ENCODE data around the gene GEMIN2.
"Not testable (repeated sequence)": the region's sequence is repeated elsewhere in the genome, so short reads cannot be mapped to it uniquely, and the experiment has no call there.

GEMIN2 gene, protein sequence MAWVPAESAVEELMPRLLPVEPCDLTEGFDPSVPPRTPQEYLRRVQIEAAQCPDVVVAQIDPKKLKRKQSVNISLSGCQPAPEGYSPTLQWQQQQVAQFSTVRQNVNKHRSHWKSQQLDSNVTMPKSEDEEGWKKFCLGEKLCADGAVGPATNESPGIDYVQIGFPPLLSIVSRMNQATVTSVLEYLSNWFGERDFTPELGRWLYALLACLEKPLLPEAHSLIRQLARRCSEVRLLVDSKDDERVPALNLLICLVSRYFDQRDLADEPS

GRCh38 chr14:39114073-39114838 lies at the start of gene GEMIN2:
Gene GEMIN2 (plus strand): TSS chr14:39114323. CDS start chr14:39114339, 16 bp downstream.
- FAIRE-seq = peak; percentile 96

DNA sequence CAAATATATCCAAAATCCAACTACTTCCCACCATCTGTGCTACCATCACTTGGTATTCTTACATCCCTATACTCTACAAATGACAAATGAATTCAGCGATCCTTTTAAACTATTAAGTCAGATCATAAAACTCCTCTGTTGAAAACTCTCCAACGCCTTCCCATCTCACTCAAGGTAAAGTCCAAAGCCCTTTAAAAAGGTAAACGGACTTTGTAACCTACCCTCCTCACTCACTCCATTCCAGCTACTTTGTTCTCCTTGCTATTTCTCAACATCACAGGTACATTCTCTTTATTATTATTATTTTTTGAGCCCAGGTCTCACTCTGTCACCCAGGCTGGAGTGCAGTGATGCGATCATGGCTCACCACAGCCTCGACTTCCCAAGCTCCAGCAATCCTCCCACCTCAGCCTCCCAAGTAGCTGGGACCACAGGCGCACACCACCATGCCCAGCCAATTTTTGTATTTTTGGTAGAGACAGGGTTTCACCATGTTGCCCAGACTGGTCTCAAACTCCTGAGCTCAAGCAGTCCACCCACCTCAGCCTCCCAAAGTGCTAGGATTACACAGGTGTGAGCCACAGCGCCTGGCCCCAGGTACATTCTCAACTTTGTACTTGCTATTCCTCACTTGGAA lies 44.8 kb upstream of the GEMIN2 start:
- not testable (repeated sequence) for FAIRE-seq

DNA sequence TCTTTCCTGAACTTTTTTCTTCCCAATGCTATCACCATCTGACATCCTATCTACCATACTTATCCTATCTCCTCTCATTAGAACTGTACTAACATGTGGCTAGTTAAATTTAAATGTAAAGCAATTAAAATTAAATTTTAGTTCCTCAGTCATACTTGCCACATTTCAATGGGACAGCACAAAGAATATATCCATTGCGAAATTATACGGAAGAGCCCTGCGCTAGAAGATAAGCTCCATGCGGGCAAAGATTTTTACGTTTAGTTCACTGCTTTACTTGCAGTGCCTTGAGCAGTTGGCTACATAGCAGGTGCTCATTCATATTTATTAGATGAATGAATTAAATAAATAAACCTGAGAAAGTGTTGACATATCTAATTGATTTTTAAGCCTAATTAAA lies 44.2 kb upstream of the GEMIN2 start:
- FAIRE-seq = no peak

GRCh38 chr14:39071096-39071495 lies 43.0 kb upstream of the GEMIN2 start:
- no peak for FAIRE-seq

DNA sequence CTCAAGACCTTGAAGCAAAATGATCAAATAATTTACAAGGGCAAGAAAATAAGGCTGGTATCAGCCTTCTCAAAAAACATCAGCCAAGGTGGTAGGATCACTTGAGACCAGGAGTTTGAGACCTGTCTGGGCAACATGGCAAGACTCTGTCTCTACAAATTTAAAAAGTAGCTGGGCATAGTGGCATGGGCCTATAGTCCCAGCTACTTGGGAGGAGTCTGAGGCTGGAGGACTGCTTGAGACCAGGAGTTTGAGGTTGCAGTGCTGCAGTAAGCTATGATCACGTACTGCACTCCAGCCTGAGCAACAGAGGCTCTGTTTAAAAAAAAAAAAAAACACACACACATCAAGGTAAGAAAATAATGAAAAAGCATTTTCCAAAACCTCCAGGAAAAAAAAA lies 33.2 kb upstream of the GEMIN2 start:
- FAIRE-seq = no peak

- FAIRE-seq = no peak
These were observed 31.0 kb upstream of the GEMIN2 start for GRCh38 chr14:39083127-39083526.

GRCh38 chr14:39085933-39086332 lies 28.2 kb upstream of the GEMIN2 start:
- no peak for FAIRE-seq

DNA sequence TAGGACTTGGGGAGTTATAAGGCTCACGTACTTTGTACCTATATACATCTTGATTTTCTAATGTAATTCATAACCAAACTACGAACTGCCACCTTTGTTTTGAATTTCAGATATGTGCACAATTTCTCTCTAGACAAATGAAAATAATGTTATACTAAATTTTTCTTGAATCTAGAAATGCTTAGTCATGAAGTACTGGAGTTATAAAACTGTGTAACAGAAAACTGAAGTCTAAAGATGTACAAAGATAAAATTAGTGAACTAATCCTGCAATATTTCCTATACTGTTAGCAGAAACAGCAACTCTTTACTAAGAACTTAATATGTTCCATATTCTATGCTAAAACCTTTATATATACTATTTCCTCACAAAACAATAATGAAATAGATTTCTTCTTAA lies 26.6 kb upstream of the GEMIN2 start:
- FAIRE-seq = peak; percentile 53

DNA sequence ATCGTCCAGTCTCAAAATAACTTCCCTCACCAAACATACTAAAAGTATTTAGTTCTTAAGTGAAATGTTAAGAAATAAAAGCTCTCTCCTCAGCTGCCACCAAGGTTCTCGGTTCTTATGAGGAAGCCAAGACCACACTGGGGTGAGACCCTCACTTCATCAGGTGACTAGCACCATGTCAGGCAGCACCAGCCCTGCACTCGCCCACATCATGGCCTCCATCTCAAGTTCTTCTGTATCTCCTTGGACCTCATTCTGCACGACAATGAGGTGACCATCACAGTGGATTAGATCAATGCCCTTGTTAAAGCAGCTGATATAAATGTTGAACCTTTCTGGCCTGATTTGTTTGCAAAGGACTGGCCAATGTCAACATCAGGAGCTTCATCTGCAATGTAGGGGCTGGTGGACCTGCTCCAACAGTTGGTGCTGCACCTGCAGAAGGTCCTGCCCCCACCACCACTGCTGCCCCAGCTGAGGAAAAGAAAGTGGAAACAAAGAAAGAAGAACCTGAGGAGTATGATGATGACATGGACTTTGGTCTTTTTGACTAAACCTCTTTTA lies 23.5 kb upstream of the GEMIN2 start:
- FAIRE-seq = no peak

GRCh38 chr14:39091716-39092115 lies 22.4 kb upstream of the GEMIN2 start:
- no peak for FAIRE-seq

DNA sequence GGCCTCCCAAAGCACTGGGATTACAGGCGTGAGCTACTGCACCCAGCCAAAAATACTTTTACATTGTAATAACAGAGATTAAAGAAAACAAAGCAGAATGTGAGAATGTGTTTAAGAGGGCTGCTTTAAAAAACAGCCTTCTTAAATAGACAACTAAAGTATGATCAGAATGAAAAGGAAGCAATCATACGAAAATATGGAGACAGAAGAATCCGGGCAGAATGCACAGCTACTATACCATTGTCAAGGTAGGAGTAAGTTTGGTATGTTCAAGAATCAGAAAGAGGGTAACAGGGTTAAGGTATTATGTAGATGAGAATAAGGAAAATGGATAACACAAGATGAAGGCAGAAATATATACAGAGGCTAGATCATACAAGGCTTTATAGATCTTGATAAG lies 19.6 kb upstream of the GEMIN2 start:
- FAIRE-seq = no peak

GRCh38 chr14:39097159-39097558 lies 17.0 kb upstream of the GEMIN2 start:
- no peak for FAIRE-seq

DNA sequence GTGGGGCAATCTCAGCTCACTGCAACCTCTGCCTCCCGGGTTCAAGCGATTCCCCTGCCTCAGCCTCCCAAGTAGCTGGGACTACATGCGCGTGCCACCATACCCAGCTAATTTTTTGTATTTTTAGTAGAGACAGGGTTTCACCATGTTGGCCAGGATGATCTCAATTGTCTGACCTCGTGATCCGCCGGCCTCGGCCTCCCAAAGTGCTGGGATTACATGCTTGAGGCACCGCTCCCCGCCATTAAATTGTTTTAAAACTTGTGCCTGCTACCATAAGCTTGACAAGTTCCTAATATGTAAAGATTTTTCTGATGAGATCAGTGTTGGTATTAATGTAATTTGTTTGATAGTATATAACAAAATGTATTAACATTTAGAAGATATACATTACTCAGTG lies 14.9 kb upstream of the GEMIN2 start:
- FAIRE-seq = not testable (repeated sequence)

GRCh38 chr14:39099748-39100147 lies 14.4 kb upstream of the GEMIN2 start:
- FAIRE-seq = no peak

DNA sequence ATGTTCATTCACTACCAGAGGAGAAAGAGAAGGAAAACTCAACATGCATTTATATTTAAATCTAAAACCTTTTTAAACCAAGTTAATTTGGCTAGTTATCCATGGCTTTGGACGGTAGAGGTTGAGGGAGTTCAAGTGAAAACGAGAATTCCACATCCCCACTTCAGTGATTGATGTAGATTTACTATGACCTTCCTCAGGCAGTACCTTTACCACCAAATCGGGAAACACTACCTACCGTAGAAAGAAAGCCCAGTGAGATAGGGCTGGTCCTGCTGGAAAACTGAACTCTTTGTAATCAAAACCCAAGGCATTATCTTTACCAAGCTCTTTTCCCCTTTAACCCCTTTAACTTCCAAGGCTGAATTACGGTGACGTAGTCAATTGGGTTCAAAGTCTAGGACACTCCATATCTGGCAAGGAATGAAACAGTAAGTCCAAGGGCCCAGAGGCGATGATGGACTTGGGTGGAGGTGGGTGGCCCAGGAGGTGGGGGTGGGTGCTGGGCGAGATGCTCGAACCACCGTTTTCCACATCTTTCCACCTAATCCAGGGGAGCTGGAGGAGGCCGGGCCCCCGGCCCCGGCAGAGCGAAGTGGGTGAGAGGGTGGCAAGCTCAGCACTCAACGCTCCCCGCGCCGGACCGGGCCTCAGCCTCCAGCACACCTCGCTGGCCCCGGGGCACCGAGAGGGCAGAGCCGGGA lies 11.7 kb upstream of the GEMIN2 start:
- no peak for FAIRE-seq

DNA sequence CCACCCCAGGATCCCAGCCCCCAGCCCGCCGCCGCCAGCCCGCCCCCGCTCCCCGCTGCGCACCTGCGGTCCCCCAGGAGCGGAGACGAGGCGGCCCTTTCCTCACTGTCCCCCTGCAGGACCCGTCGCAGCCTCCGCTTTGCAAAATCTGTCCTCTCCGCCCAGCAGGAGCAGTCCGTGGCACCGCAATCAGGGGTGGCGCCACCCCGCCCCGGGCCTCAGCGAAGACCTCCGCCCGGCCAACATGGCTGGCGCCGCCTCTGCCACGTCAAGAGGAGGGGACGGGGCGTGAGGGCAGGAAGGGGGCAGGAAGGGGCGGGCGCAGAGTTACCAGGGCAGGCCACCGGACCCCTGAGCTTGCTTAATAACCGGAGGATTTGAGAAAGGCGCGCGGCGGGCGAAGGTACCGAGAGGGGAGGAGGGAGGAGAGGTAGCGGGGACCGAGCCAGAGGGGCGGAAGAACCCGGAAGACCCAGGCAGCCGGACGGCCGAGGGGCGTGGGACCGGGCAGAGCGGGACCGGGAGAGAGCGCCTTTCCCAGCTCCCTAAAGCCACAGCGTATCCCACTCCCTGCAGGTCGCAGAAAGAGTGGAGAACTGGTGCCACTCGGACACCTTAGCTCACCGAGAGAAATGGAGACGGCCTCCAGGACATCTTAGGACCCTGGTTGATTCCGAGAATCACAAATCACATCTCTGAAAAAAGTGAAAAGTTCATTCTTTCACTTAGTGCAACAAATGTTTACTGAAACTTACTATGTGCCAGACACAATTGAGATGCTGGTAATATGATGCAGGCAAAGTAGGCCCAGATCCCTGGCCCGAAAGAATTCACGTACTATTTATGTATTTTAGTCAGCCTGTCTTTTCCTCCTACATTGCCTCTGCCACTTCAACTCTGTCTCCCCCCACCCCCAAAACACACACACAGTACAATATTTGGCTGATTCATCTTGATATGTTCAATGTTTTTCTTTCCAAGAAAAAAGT lies 10.9 kb upstream of the GEMIN2 start, which contains the start of gene SEC23A:
Gene SEC23A (minus strand): TSS at position 267 of the 989 bp plus-strand sequence. CDS start 7,117 bp downstream, outside the sequence.
- peak; percentile 86 for FAIRE-seq

GRCh38 chr14:39104078-39104801 lies 9.9 kb upstream of the GEMIN2 start:
- not testable (repeated sequence) for FAIRE-seq

GRCh38 chr14:39107591-39107996 lies 6.5 kb upstream of the GEMIN2 start:
- peak; percentile 95 for FAIRE-seq

GRCh38 chr14:39108791-39109190 lies 5.3 kb upstream of the GEMIN2 start:
- no peak for FAIRE-seq

DNA sequence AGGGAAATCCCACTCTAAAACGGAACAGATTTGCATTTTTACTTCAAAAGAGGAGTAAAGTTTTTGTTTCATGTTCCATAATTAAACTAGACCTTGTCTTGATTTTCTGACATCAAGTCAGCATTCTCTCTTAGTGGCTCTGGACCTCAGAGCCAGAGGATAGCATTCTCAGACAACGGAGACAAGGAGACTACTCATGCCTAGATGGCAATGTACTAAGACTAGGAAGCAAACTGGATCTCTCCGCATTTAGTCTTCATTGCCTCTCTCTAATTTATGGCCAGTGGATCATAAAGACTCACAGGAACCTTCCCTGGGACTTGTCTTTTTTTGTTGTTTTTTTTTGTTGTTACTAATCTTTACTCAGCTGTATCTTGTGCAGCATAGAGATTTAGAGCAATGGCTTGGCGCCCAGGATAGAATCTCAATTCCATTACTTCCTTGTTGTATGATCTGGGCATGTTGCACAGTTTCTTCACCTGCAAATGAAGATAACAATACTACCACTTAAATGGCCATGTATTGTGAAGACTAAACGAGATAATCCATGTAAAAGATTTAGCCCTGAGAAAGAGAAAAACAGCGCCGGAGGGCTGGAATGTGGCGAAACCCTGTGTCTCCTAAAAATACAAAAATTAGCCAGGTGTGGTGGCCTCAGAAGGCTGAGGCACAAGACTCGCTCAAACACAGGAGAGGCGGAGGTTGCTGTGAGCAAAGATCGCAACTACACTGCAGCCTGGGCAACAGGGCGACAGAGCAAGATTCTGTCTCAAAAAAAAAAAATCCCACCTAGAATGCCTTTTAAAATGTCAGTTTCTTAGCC lies 4.0 kb upstream of the GEMIN2 start:
- FAIRE-seq = no peak

Measured in G401.6 (cell line).